AG10803 (cell line): ENCODE measurements around the gene ZNF227.
"Not testable (repeated sequence)": the region's sequence is repeated elsewhere in the genome, so short reads cannot be mapped to it uniquely, and the experiment has no call there.

ENCODE experiments used
- DNase-seq: peaks from one replicate; pipeline ENCODE4 v3.0.0; 2010; ENCODE audit warnings: low read depth
- H3K4me3 ChIP-seq: 2 replicates; pipeline ENCODE4 v1.5.1; 2011; ENCODE audit warnings: mild to moderate bottlenecking, low read length, control low read depth
- CTCF ChIP-seq: conservative IDR thresholded peaks from 2 replicates; pipeline ENCODE4 v1.5.1; 2011; ENCODE audit warnings: mild to moderate bottlenecking, low read length, control low read depth, inconsistent platforms

ZNF227 gene

GRCh38 chr19:44212250-44212865 is at the start of gene ZNF227:
TSS of gene ZNF227 (plus strand) at chr19:44212532. CDS start at chr19:44217793, 5,261 bp downstream.
- H3K4me3 ChIP-seq: peak within 1 kb of the TSS; percentile 88
- no peak for TF ChIP-seq CTCF
- DNase-seq: peak; percentile 97

- DNase-seq: no peak
- no peak for TF ChIP-seq CTCF
- no peak overlapping the region for H3K4me3 ChIP-seq
Observed at GRCh38 chr19:44163789-44164188, 48.5 kb upstream of the ZNF227 start.

- no peak for TF ChIP-seq CTCF
- H3K4me3 ChIP-seq: peak overlapping the region; percentile 98
- DNase-seq: no peak
Observed at GRCh38 chr19:44164327-44164672, 48.0 kb upstream of the ZNF227 start.

- DNase-seq: peak; percentile 99
- TF ChIP-seq CTCF: no peak
- peak within 1 kb of the TSS; percentile 98 for H3K4me3 ChIP-seq
Observed at GRCh38 chr19:44164673-44165512, 47.4 kb upstream of the ZNF227 start, which contains the start of gene ZNF226. TSS of gene ZNF226 (plus strand) at chr19:44165100. CDS start at chr19:44170081, 4,981 bp downstream.

GRCh38 chr19:44170660-44171059 is 41.7 kb upstream of the ZNF227 start:
- H3K4me3 ChIP-seq, DNase-seq: not testable (repeated sequence)

GRCh38 chr19:44176590-44176989 is 35.7 kb upstream of the ZNF227 start:
- no peak for TF ChIP-seq CTCF
- DNase-seq: no peak
- H3K4me3 ChIP-seq: no peak overlapping the region

- TF ChIP-seq CTCF: no peak
- DNase-seq: no peak
- no peak overlapping the region for H3K4me3 ChIP-seq
Observed at GRCh38 chr19:44180968-44181367, 31.4 kb upstream of the ZNF227 start.
